ENCODE results near the gene NEAT1. TPM values are rescaled to one million over a fixed set of nuclear protein-coding genes. Genes with fewer than 3 reads are reported as not detected.

Gene NEAT1
- total RNA-seq, 1 donor: 487 TPM

- H3K4me3 ChIP-seq (ENCODE audit: low read depth, low read length): peak overlapping the region; percentile 41
- peak; percentile 90 for TF ChIP-seq CTCF (IDR thresholded peaks at IDR 0.05; ENCODE audit: insufficient read depth, low read depth, low read length)
- peak; percentile 86 for DNase-seq (ENCODE audit: low read depth)
These were observed 6.2 kb upstream of the NEAT1 start for GRCh38 chr11:65416341-65416824.

- peak; percentile 25 for DNase-seq (ENCODE audit: low read depth)
- TF ChIP-seq CTCF (IDR thresholded peaks at IDR 0.05; ENCODE audit: insufficient read depth, low read depth, low read length): no peak
- peak overlapping the region; percentile 69 for H3K4me3 ChIP-seq (ENCODE audit: low read depth, low read length)
These were observed 5.5 kb upstream of the NEAT1 start for GRCh38 chr11:65416841-65417701.

GRCh38 chr11:65417702-65418430, 4.7 kb upstream of the NEAT1 start:
- DNase-seq (ENCODE audit: low read depth): peak; percentile 72
- peak overlapping the region; percentile 69 for H3K4me3 ChIP-seq (ENCODE audit: low read depth, low read length)
- no peak for TF ChIP-seq CTCF (IDR thresholded peaks at IDR 0.05; ENCODE audit: insufficient read depth, low read depth, low read length)

- peak overlapping the region; percentile 69 for H3K4me3 ChIP-seq (ENCODE audit: low read depth, low read length)
- no peak for DNase-seq (ENCODE audit: low read depth)
These were observed 4.2 kb upstream of the NEAT1 start for GRCh38 chr11:65418431-65418680.

GRCh38 chr11:65418681-65419459, 3.7 kb upstream of the NEAT1 start:
- peak; percentile 100 for DNase-seq (ENCODE audit: low read depth)
- no peak for TF ChIP-seq CTCF (IDR thresholded peaks at IDR 0.05; ENCODE audit: insufficient read depth, low read depth, low read length)

More at GRCh38 chr11:65418431-65418680, 4.2 kb upstream of the NEAT1 start:
- TF ChIP-seq CTCF (IDR thresholded peaks at IDR 0.05; ENCODE audit: insufficient read depth, low read depth, low read length): no peak

GRCh38 chr11:65419460-65419771, 3.2 kb upstream of the NEAT1 start:
- H3K4me3 ChIP-seq (ENCODE audit: low read depth, low read length): peak overlapping the region; percentile 69
- no peak for DNase-seq (ENCODE audit: low read depth)
- TF ChIP-seq CTCF (IDR thresholded peaks at IDR 0.05; ENCODE audit: insufficient read depth, low read depth, low read length): no peak

More at GRCh38 chr11:65418681-65419459, 3.7 kb upstream of the NEAT1 start:
- H3K4me3 ChIP-seq (ENCODE audit: low read depth, low read length): peak overlapping the region; percentile 69
